ENCODE data around the gene ADD2.

The ADD2 gene

GRCh38 chr2:70795164-70795995, 27.4 kb upstream of the ADD2 start:
- Histone ChIP-seq H3K4me3 (ENCODE audit: low read length) (no peak overlapping the region), H3F3A (ENCODE audit: control insufficient read depth, insufficient read depth) (no peaks in the 10 kb centered on the region), H3K79me2 (ENCODE audit: control insufficient read depth, low read length) (no peaks in the 10 kb centered on the region), H3K27me3 (ENCODE audit: control insufficient read depth, low read length) (peaks cover 5% of the 10 kb centered on the region; the same call in 1 of the 2 replicates), H3K9me3 (ENCODE audit: control insufficient read depth, insufficient read depth, low read length) (0 out of 2 replicates have a peak, but pooled peaks cover 3% of the 10 kb centered on the region), H3K4me1 (ENCODE audit: control insufficient read depth, low read length) (no peaks in the 10 kb centered on the region), H3K36me3 (ENCODE audit: control insufficient read depth, low read length) (no peaks in the 10 kb centered on the region), H3K9me2 (replicated peaks; ENCODE audit: control insufficient read depth, low read length) (no peaks in the 10 kb centered on the region), H3K4me2 (ENCODE audit: low read length) (no peak overlapping the region), H4K20me1 (ENCODE audit: control insufficient read depth, insufficient read depth, low read depth, low read length) (no peaks in the 10 kb centered on the region), H3K27ac (ENCODE audit: low read depth, low read length) (no peak overlapping the region)
- TF ChIP-seq EZH2phosphoT487 (IDR thresholded peaks at IDR 0.05; ENCODE audit: borderline replicate concordance, low read length), result no peak
- TF ChIP-seq, protein P1, sequence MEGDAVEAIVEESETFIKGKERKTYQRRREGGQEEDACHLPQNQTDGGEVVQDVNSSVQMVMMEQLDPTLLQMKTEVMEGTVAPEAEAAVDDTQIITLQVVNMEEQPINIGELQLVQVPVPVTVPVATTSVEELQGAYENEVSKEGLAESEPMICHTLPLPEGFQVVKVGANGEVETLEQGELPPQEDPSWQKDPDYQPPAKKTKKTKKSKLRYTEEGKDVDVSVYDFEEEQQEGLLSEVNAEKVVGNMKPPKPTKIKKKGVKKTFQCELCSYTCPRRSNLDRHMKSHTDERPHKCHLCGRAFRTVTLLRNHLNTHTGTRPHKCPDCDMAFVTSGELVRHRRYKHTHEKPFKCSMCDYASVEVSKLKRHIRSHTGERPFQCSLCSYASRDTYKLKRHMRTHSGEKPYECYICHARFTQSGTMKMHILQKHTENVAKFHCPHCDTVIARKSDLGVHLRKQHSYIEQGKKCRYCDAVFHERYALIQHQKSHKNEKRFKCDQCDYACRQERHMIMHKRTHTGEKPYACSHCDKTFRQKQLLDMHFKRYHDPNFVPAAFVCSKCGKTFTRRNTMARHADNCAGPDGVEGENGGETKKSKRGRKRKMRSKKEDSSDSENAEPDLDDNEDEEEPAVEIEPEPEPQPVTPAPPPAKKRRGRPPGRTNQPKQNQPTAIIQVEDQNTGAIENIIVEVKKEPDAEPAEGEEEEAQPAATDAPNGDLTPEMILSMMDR (IDR thresholded peaks at IDR 0.05; ENCODE audit: low read depth, low read length, poor library complexity, severe bottlenecking), result no peak

- Histone ChIP-seq H3F3A (ENCODE audit: control insufficient read depth, insufficient read depth) (no peaks in the 10 kb centered on the region), H3K27ac (ENCODE audit: low read depth, low read length) (no peak overlapping the region), H3K9me2 (replicated peaks; ENCODE audit: control insufficient read depth, low read length) (no peaks in the 10 kb centered on the region), H3K4me3 (ENCODE audit: low read length) (no peak overlapping the region), H3K9me3 (ENCODE audit: control insufficient read depth, insufficient read depth, low read length) (no peaks in the 10 kb centered on the region), H3K4me2 (ENCODE audit: low read length) (no peak overlapping the region), H3K79me2 (ENCODE audit: control insufficient read depth, low read length) (no peaks in the 10 kb centered on the region), H4K20me1 (ENCODE audit: control insufficient read depth, insufficient read depth, low read depth, low read length) (no peaks in the 10 kb centered on the region), H3K27me3 (ENCODE audit: control insufficient read depth, low read length) (peaks cover 13% of the 10 kb centered on the region; the same call in 1 of the 2 replicates), H3K36me3 (ENCODE audit: control insufficient read depth, low read length) (no peaks in the 10 kb centered on the region), H3K4me1 (ENCODE audit: control insufficient read depth, low read length) (no peaks in the 10 kb centered on the region)
- TF ChIP-seq, protein P1 (IDR thresholded peaks at IDR 0.05; ENCODE audit: low read depth, low read length, poor library complexity, severe bottlenecking), result no peak
- TF ChIP-seq EZH2phosphoT487 (IDR thresholded peaks at IDR 0.05; ENCODE audit: borderline replicate concordance, low read length), result no peak
These were observed 25.4 kb upstream of the ADD2 start for GRCh38 chr2:70793450-70793849.

GRCh38 chr2:70790136-70790828, 22.3 kb upstream of the ADD2 start, which contains the start of gene FIGLA:
Gene FIGLA (minus strand): TSS chr2:70790643. CDS start chr2:70790638, 5 bp downstream.
- TF ChIP-seq, protein P1 (IDR thresholded peaks at IDR 0.05; ENCODE audit: low read depth, low read length, poor library complexity, severe bottlenecking), result no peak
- no peak for TF ChIP-seq EZH2phosphoT487 (IDR thresholded peaks at IDR 0.05; ENCODE audit: borderline replicate concordance, low read length)

More at GRCh38 chr2:70790136-70790828, 22.3 kb upstream of the ADD2 start, which contains the start of gene FIGLA:
- Histone ChIP-seq H3K4me2 (ENCODE audit: low read length) (no peak within 1 kb of the TSS), H3K4me1 (ENCODE audit: control insufficient read depth, low read length) (no peaks in the 10 kb centered on the region), H3K9me2 (replicated peaks; ENCODE audit: control insufficient read depth, low read length) (no peaks in the 10 kb centered on the region), H3K9me3 (ENCODE audit: control insufficient read depth, insufficient read depth, low read length) (no peaks in the 10 kb centered on the region), H3F3A (ENCODE audit: control insufficient read depth, insufficient read depth) (no peaks in the 10 kb centered on the region), H3K4me3 (ENCODE audit: low read length) (no peak within 1 kb of the TSS), H3K27me3 (ENCODE audit: control insufficient read depth, low read length) (peaks cover 18% of the 10 kb centered on the region), H3K27ac (ENCODE audit: low read depth, low read length) (no peak within 1 kb of the TSS), H3K36me3 (ENCODE audit: control insufficient read depth, low read length) (no peaks in the 10 kb centered on the region), H3K79me2 (ENCODE audit: control insufficient read depth, low read length) (no peaks in the 10 kb centered on the region), H4K20me1 (ENCODE audit: control insufficient read depth, insufficient read depth, low read depth, low read length) (no peaks in the 10 kb centered on the region)

All from DOHH2 (cell line).